Measurements from ENCODE around the gene SMARCAD1. TPM values are rescaled to one million over a fixed set of nuclear protein-coding genes. Genes with fewer than 3 reads are reported as not detected.

The SMARCAD1 gene
- total and polyA plus RNA-seq, 2 of the 8 experiments (the other 6 are each of a cell fraction or from before 2014, with no cell fraction given), result 24.1 to 59.4 TPM

DNA sequence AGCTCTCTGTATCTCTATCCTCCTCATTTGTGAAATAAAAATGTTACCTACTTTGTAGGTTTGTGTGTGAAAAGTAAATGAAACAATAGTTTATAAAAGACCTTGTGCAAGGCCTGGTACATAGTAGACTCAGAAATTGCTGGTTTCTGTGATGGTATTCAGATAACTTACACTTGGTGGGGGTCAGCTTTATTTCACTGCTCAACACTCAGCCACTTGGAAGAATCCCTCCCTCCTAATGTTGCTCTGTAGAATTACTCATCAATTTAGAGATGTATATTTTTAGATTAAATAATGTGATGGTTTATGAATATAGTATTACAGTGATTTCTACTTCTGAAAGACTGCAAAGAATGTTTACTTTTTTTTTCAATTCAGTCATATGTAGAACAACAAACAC lies 32.7 kb downstream of the SMARCAD1 start:
- Histone ChIP-seq H3K4ac (replicated peaks; ENCODE audit: insufficient read length, low read depth, low read length) (no peak overlapping the region), H3K56ac (replicated peaks; ENCODE audit: insufficient read length, low read depth, low read length) (no peak overlapping the region), H2AK5ac (ENCODE audit: low read depth, low read length) (no peak overlapping the region), H3K9me3 (ENCODE audit: insufficient read depth in 2 of 2, low read depth in 1 of 2, low read length in 1 of 2) (no peaks in the 10 kb centered on the region), H3K36me3 (ENCODE audit: control insufficient read depth in 2 of 4, insufficient read depth in 4 of 4, low read length in 3 of 4) (peaks cover 0 to 86% (median 35%) of the 10 kb centered on the region in 4 experiments; a peak in 7 of 8 replicates), H3K23ac (ENCODE audit: insufficient read length) (no peak overlapping the region), H3K79me2 (ENCODE audit: control insufficient read depth in 1 of 2, insufficient read depth in 2 of 2, low read length in 2 of 2) (no peaks in the 10 kb centered on the region), H3K18ac (ENCODE audit: extremely low read depth, low read length) (no peak overlapping the region), H3K23me2 (ENCODE audit: low read depth, low read length) (no peaks in the 10 kb centered on the region), H3K79me1 (ENCODE audit: low read depth, low read length) (0 out of 2 replicates have a peak, but pooled peaks cover 2% of the 10 kb centered on the region), H3K14ac (ENCODE audit: insufficient read length) (no peak overlapping the region), H2BK15ac (ENCODE audit: low read length) (no peak overlapping the region), H2AFZ (ENCODE audit: low read length) (no peak overlapping the region), H4K91ac (replicated peaks; ENCODE audit: insufficient read length, low read length) (no peak overlapping the region), H3K4me3 (ENCODE audit: extremely low read depth in 1 of 4, insufficient read depth in 2 of 4, low read depth in 3 of 4, low read length in 4 of 4) (no peak overlapping the region), H2BK120ac (replicated peaks; ENCODE audit: low read depth, low read length) (no peak overlapping the region), H2BK12ac (ENCODE audit: low read depth, low read length) (no peak overlapping the region), H3K27ac (ENCODE audit: low read depth, low read length) (no peak overlapping the region), H4K20me1 (replicated peaks in 1 of 2; ENCODE audit: control insufficient read depth in 1 of 2, insufficient read depth in 2 of 2, low read length in 2 of 2) (peaks cover 0 to 2% of the 10 kb centered on the region in 2 experiments), H3K9ac (replicated peaks in 1 of 4; ENCODE audit: extremely low read depth in 1 of 4, low read depth in 3 of 4, low read length in 3 of 4) (no peak overlapping the region), H3K4me1 (replicated peaks in 1 of 4; ENCODE audit: control insufficient read depth in 3 of 4, insufficient read depth in 4 of 4, low read length in 3 of 4) (no peaks in the 10 kb centered on the region), H4K5ac (ENCODE audit: insufficient read length, low read depth, low read length) (no peak overlapping the region), H2BK5ac (ENCODE audit: low read depth, low read length) (no peak overlapping the region), H4K8ac (ENCODE audit: extremely low read depth, insufficient read depth, low read length) (no peak overlapping the region), H3K4me2 (ENCODE audit: insufficient read depth in 1 of 2, low read depth in 2 of 2, low read length in 2 of 2) (no peak overlapping the region), H3K27me3 (replicated peaks in 1 of 4; ENCODE audit: control insufficient read depth in 3 of 4, extremely low read depth in 1 of 4, insufficient read depth in 3 of 4, low read length in 3 of 4) (no peaks in the 10 kb centered on the region), H2BK20ac (ENCODE audit: low read length) (no peak overlapping the region)
- DNase-seq (ENCODE audit: low read depth in 1 of 2, low spot score in 2 of 2) (no peak), FAIRE-seq (no peak)
- POLR2A ChIA-PET (ENCODE audit: partially characterized antibody), result interaction anchor here (1.2 kb wide), 2 partner anchors 11 to 32 kb away, joined by 3 to 5 read pairs; partner anchors contain the start of gene SMARCAD1
- CTCF ChIA-PET (ENCODE audit: partially characterized antibody), result interaction anchor here (0.6 to 1.2 kb wide), 2 partner anchors 16 to 166 kb away, joined by 3 read pairs; no protein-coding TSS in a partner anchor
- TF ChIP-seq CHD2 (IDR thresholded peaks at IDR 0.05; ENCODE audit: low read length) (no peak), EZH2 (IDR thresholded peaks at IDR 0.05; ENCODE audit: low read depth, low read length, severe bottlenecking) (no peak), NRF1 (IDR thresholded peaks at IDR 0.05; ENCODE audit: low read depth, low read length) (no peak), GABPA (IDR thresholded peaks at IDR 0.05; ENCODE audit: borderline replicate concordance, insufficient read depth, low read length) (no peak)

Data from H1 (cell line).